Measurements from ENCODE around the gene GNA12. TPM values are rescaled to one million over a fixed set of nuclear protein-coding genes. Genes with fewer than 3 reads are reported as not detected.

Gene GNA12
- total RNA-seq, 1 donor from 2014 or later = 34.7 TPM

- peaks cover 9% of the 10 kb centered on the region for H3K27me3 Mint-ChIP-seq (ENCODE audit: insufficient read depth, low read depth)
- Histone ChIP-seq H3K4me3 (no peak overlapping the region), H3K36me3 (no peaks in the 10 kb centered on the region), H3K79me2 (ENCODE audit: low read depth) (peaks cover 8% of the 10 kb centered on the region), H2AFZ (replicated peaks) (no peak overlapping the region), H3K4me1 (no peaks in the 10 kb centered on the region), H3K9me3 (ENCODE audit: low read depth) (no peaks in the 10 kb centered on the region), H3F3A (ENCODE audit: low read depth) (peaks cover 3% of the 10 kb centered on the region), H3K4me2 (no peak overlapping the region), H3K27ac (peak overlapping the region; percentile 44), H4K20me1 (ENCODE audit: low read depth) (peaks cover 14% of the 10 kb centered on the region), H3K27me3 (no peaks in the 10 kb centered on the region), H3K9ac (no peak overlapping the region)
- H3K4me3 Mint-ChIP-seq = no peak overlapping the region
- H3K4me1 Mint-ChIP-seq = peaks cover 32% of the 10 kb centered on the region
- H3K27ac Mint-ChIP-seq = peak overlapping the region; percentile 50
- TF ChIP-seq EZH2phosphoT487 (IDR thresholded peaks at IDR 0.05) (no peak), EZH2 (IDR thresholded peaks at IDR 0.05) (no peak), CTCF (IDR thresholded peaks at IDR 0.05) (no peak)
- H3K36me3 Mint-ChIP-seq = peaks cover 20% of the 10 kb centered on the region
- peaks cover under 1% of the 10 kb centered on the region for H3K9me3 Mint-ChIP-seq
- no peak for DNase-seq (ENCODE audit: low spot score)
Observed at GRCh38 chr7:2764621-2765020, 79.5 kb downstream of the GNA12 start.

GRCh38 chr7:2763597-2763996, 80.5 kb downstream of the GNA12 start:
- Mint-ChIP-seq H3K36me3 (peaks cover 17% of the 10 kb centered on the region), H3K4me1 (peaks cover 39% of the 10 kb centered on the region), H3K27ac (no peak overlapping the region), H3K9me3 (no peaks in the 10 kb centered on the region), H3K27me3 (ENCODE audit: insufficient read depth, low read depth) (peaks cover 7% of the 10 kb centered on the region), H3K4me3 (no peak overlapping the region)
- Histone ChIP-seq H3K9me3 (ENCODE audit: low read depth) (no peaks in the 10 kb centered on the region), H3K9ac (no peak overlapping the region), H3F3A (ENCODE audit: low read depth) (peaks cover 3% of the 10 kb centered on the region), H3K4me3 (no peak overlapping the region), H3K27me3 (no peaks in the 10 kb centered on the region), H3K79me2 (ENCODE audit: low read depth) (peaks cover 19% of the 10 kb centered on the region), H3K36me3 (no peaks in the 10 kb centered on the region), H3K27ac (no peak overlapping the region), H2AFZ (replicated peaks) (no peak overlapping the region), H3K4me1 (no peaks in the 10 kb centered on the region), H4K20me1 (ENCODE audit: low read depth) (peaks cover 14% of the 10 kb centered on the region), H3K4me2 (no peak overlapping the region)
- TF ChIP-seq EZH2 (IDR thresholded peaks at IDR 0.05) = no peak
- TF ChIP-seq CTCF (IDR thresholded peaks at IDR 0.05) = no peak
- no peak for TF ChIP-seq EZH2phosphoT487 (IDR thresholded peaks at IDR 0.05)
- no peak for DNase-seq (ENCODE audit: low spot score)

GRCh38 chr7:2761801-2762497, 82.2 kb downstream of the GNA12 start:
- Histone ChIP-seq H3K4me3 (no peak overlapping the region), H3K79me2 (ENCODE audit: low read depth) (peaks cover 22% of the 10 kb centered on the region), H3K36me3 (no peaks in the 10 kb centered on the region), H2AFZ (replicated peaks) (no peak overlapping the region), H3K4me1 (no peaks in the 10 kb centered on the region), H3K27me3 (no peaks in the 10 kb centered on the region), H3K9me3 (ENCODE audit: low read depth) (no peaks in the 10 kb centered on the region), H4K20me1 (ENCODE audit: low read depth) (peaks cover 14% of the 10 kb centered on the region), H3F3A (ENCODE audit: low read depth) (peaks cover 3% of the 10 kb centered on the region), H3K27ac (no peak overlapping the region), H3K4me2 (no peak overlapping the region), H3K9ac (no peak overlapping the region)
- Mint-ChIP-seq H3K9me3 (no peaks in the 10 kb centered on the region), H3K27me3 (ENCODE audit: insufficient read depth, low read depth) (peaks cover 9% of the 10 kb centered on the region), H3K4me3 (no peak overlapping the region), H3K4me1 (peaks cover 54% of the 10 kb centered on the region), H3K36me3 (peaks cover 10% of the 10 kb centered on the region), H3K27ac (peak overlapping the region; percentile 22)
- TF ChIP-seq EZH2 (IDR thresholded peaks at IDR 0.05) = no peak
- DNase-seq (ENCODE audit: low spot score) = no peak

GRCh38 chr7:2761131-2761624, 82.9 kb downstream of the GNA12 start:
- Mint-ChIP-seq H3K4me3 (no peak overlapping the region), H3K27me3 (ENCODE audit: insufficient read depth, low read depth) (peaks cover 9% of the 10 kb centered on the region), H3K9me3 (no peaks in the 10 kb centered on the region), H3K4me1 (peaks cover 54% of the 10 kb centered on the region), H3K27ac (no peak overlapping the region), H3K36me3 (peaks cover 16% of the 10 kb centered on the region)
- Histone ChIP-seq H3K9ac (no peak overlapping the region), H3K4me2 (no peak overlapping the region), H3K79me2 (ENCODE audit: low read depth) (peaks cover 22% of the 10 kb centered on the region), H3K4me3 (no peak overlapping the region), H3K36me3 (no peaks in the 10 kb centered on the region), H3F3A (ENCODE audit: low read depth) (peaks cover 3% of the 10 kb centered on the region), H3K27ac (no peak overlapping the region), H3K9me3 (ENCODE audit: low read depth) (no peaks in the 10 kb centered on the region), H4K20me1 (ENCODE audit: low read depth) (peaks cover 14% of the 10 kb centered on the region), H2AFZ (replicated peaks) (no peak overlapping the region), H3K4me1 (no peaks in the 10 kb centered on the region), H3K27me3 (no peaks in the 10 kb centered on the region)
- TF ChIP-seq CTCF (IDR thresholded peaks at IDR 0.05) (no peak), EZH2 (IDR thresholded peaks at IDR 0.05) (no peak), EZH2phosphoT487 (IDR thresholded peaks at IDR 0.05) (no peak)
- no peak for DNase-seq (ENCODE audit: low spot score)

All from neural progenitor cell (in vitro differentiated cells).